ENCODE data around the gene CYB5RL.
A peak's percentile ranks its signal among the peaks of the same experiment; 100 is the strongest.

- TF ChIP-seq EZH2 (IDR thresholded peaks at IDR 0.05; ENCODE audit: low read depth, low read length, severe bottlenecking) (no peak), TEAD4 (IDR thresholded peaks at IDR 0.05; ENCODE audit: low read depth, low read length) (no peak), SIX5 (IDR thresholded peaks at IDR 0.05; ENCODE audit: low read depth, low read length) (no peak), CTCF (IDR thresholded peaks at IDR 0.05; ENCODE audit: control extremely low read depth in 1 of 3, insufficient read depth in 1 of 3, low read depth in 1 of 3, low read length in 3 of 3) (no peak), SIRT6 (IDR thresholded peaks at IDR 0.05; ENCODE audit: low read length) (no peak), POLR2A (IDR thresholded peaks at IDR 0.05; ENCODE audit: control extremely low read depth in 1 of 2, low read depth in 2 of 2, low read length in 2 of 2) (peak in 1 of 2 experiments; percentile 31; a peak in 1 of 3 replicates), YY1 (IDR thresholded peaks at IDR 0.05; ENCODE audit: low read depth, low read length) (no peak), EP300 (IDR thresholded peaks at IDR 0.05; ENCODE audit: borderline replicate concordance in 1 of 2, low read depth in 2 of 2, low read length in 2 of 2) (no peak), ZNF274 (IDR thresholded peaks at IDR 0.05; ENCODE audit: borderline replicate concordance, extremely low read depth, low read length) (no peak), POLR2AphosphoS5 (IDR thresholded peaks at IDR 0.05; ENCODE audit: low read depth, low read length) (no peak; the same call in none of the 2 replicates), TBP (IDR thresholded peaks at IDR 0.05; ENCODE audit: low read depth, low read length) (no peak)
- TF ChIP-seq, protein P1, sequence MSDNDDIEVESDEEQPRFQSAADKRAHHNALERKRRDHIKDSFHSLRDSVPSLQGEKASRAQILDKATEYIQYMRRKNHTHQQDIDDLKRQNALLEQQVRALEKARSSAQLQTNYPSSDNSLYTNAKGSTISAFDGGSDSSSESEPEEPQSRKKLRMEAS (IDR thresholded peaks at IDR 0.05), result no peak
Measured at GRCh38 chr1:54225986-54226559, 26.2 kb upstream of the CYB5RL start.

Measured in H1 (cell line).